Transverse colon (tissue), 4 donors: ENCODE measurements around the gene UNC5B. TPM values are rescaled to one million over a fixed set of nuclear protein-coding genes. Genes with fewer than 3 reads are reported as not detected.

Source experiments
- DNase-seq: peaks from one replicate; pipeline ENCODE4 v3.0.0-alpha.2; 2019
- H3K27ac ChIP-seq, 4 donors: fragments of 200-600 bp; sonication (generic); 2 replicates each; pipeline ENCODE4 v1.5.1; 2016 to 2018; ENCODE audit warnings: inconsistent platforms in 4 of 4
- H3K27me3 ChIP-seq: fragments of 200-600 bp; sonication (generic); 2 replicates; pipeline ENCODE4 v1.5.1; 2017; ENCODE audit warnings: inconsistent platforms
- H3K36me3 ChIP-seq, 4 donors: fragments of 200-600 bp; sonication (generic); 2 replicates each; pipeline ENCODE4 v1.5.1; 2017 to 2019; ENCODE audit warnings: inconsistent platforms in 4 of 4
- H3K4me1 ChIP-seq, 4 donors: fragments of 200-600 bp; sonication (generic); 2 replicates each; pipeline ENCODE4 v1.5.1; 2017 to 2020; ENCODE audit warnings: inconsistent platforms in 4 of 4
- H3K4me3 ChIP-seq, 4 donors: fragments of 200-600 bp; sonication (generic); 1 replicate in 1 of 4; 2 replicates in 3 of 4; pipeline versions ENCODE4 v1.5.1 to v1.6.1; 2017 to 2019; ENCODE audit warnings: inconsistent platforms in 4 of 4
- H3K9me3 ChIP-seq, 2 donors: fragments of 200-600 bp; sonication (generic); 2 replicates each; pipeline ENCODE4 v1.5.1; 2017 to 2019; ENCODE audit warnings: inconsistent platforms in 2 of 2
- EP300 ChIP-seq: sonication (generic); formaldehyde crosslinking; IDR thresholded peaks from one replicate; pipeline ENCODE4 v1.6.1; 2017; ENCODE audit warnings: antibody characterized with exemption, low read depth
- POLR2A ChIP-seq: fragments of 450-650 bp; IDR thresholded peaks from one replicate; pipeline ENCODE4 v1.6.1; 2016; ENCODE audit warnings: antibody characterized with exemption, mild to moderate bottlenecking, moderate library complexity
- POLR2AphosphoS5 ChIP-seq, 3 donors: sonication (generic); formaldehyde crosslinking; IDR thresholded peaks; one replicate each; pipeline ENCODE4 v1.6.1; 2016; ENCODE audit warnings: antibody characterized with exemption in 3 of 3
- WGBS, 2 donors: methylation state at CpG; one replicate each; pipeline ENCODE4 v1.1.5; 2018; ENCODE audit warnings: low coverage in 1 of 2; 5-methylcytosine and 5-hydroxymethylcytosine counted together
- in situ Hi-C, 4 donors: fragments of 200-750 bp; cut with MboI; loops; one replicate each; pipeline versions ENCODE4 v1.15.0 to v1.15.1; 2017; ENCODE audit warnings: low sequenced_read_pairs in 3 of 4, low pct_ligation_motif_present in 1 of 4, low pct_unique_long_range_greater_than_20kb in 1 of 4
- intact Hi-C: fragments of 100-400 bp; cut with DNase I; formaldehyde crosslinking; loops from one replicate; pipeline ENCODE4 v1.15.1; 2023; ENCODE audit warnings: low total_unique reads
- total RNA-seq, 4 donors: library from RNA; depleted of rRNA; stranded (reverse); fragments of >200 nt; gene quantifications; one replicate each; pipeline ENCODE4 v1.1.0, GENCODE V29; 2016
- TF ChIP-seq, protein P1 (sequence below), 5 experiments: fragments of 200-600 bp in 3 of 5; fragments of 450-650 bp in 2 of 5; sonication (generic) in 3 of 5; IDR thresholded peaks; 1 replicate in 2 of 5; 2 replicates in 3 of 5; pipeline ENCODE4 v1.5.1; 2016 to 2017; ENCODE audit warnings: antibody characterized with exemption in 5 of 5, inconsistent platforms in 3 of 5, mild to moderate bottlenecking in 2 of 5, moderate library complexity in 1 of 5

UNC5B gene
- total RNA-seq, 4 donors from 2014 or later: 12.3 to 74.1 (median 41.2) TPM

DNA sequence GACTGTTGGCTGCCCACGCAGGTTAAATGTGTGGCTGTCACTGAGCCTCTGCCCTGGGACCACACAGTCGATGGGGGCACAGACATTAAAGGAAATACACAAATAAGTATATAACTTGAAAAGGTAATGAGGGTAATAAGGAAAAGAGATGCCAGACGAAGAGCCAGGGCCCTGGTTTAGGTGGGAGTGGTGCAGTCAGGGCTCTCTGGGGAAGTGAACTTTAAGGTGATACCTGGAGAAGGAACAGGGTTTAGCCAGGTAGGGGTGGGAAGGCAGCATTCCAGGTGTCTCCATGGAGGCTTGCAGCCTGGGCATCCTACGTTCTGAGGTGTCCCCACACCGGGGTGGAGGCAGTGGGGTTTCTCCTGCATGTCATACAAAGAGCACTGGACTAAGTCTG lies 50.4 kb downstream of the UNC5B start:
- Histone ChIP-seq H3K27ac (peak overlapping the region; percentile 39 to 78 (median 61)), H3K4me1 (peaks cover 34 to 67% (median 55%) of the 10 kb centered on the region in 4 donors)

DNA sequence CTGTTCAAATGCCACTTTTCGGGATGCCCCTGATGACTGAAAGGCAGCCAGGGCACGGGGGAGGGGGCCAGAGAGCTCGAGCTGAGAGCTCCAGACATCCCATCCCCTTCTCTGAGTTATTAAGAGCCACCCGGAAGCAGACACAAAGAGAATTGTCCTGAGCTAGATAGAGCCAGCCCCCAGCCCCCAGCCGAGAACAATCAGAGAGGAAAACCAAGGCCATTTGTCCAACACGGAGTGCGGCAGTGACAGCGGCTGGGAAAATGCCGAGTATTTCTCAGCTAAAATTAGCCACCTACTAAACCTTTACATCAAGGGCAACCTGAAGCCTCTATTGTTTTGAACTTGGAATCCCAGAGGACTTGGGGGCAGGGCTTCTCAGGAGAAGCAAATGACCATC lies 51.0 kb downstream of the UNC5B start:
- H3K27ac ChIP-seq: peak overlapping the region; percentile 39 to 78 (median 61)
- no peak for TF ChIP-seq EP300
- no peak for TF ChIP-seq POLR2A
- TF ChIP-seq POLR2AphosphoS5 (IDR thresholded peaks at IDR 0.05): no peak
- TF ChIP-seq, protein P1, sequence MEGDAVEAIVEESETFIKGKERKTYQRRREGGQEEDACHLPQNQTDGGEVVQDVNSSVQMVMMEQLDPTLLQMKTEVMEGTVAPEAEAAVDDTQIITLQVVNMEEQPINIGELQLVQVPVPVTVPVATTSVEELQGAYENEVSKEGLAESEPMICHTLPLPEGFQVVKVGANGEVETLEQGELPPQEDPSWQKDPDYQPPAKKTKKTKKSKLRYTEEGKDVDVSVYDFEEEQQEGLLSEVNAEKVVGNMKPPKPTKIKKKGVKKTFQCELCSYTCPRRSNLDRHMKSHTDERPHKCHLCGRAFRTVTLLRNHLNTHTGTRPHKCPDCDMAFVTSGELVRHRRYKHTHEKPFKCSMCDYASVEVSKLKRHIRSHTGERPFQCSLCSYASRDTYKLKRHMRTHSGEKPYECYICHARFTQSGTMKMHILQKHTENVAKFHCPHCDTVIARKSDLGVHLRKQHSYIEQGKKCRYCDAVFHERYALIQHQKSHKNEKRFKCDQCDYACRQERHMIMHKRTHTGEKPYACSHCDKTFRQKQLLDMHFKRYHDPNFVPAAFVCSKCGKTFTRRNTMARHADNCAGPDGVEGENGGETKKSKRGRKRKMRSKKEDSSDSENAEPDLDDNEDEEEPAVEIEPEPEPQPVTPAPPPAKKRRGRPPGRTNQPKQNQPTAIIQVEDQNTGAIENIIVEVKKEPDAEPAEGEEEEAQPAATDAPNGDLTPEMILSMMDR (IDR thresholded peaks at IDR 0.05): no peak
- H3K27me3 ChIP-seq: no peaks in the 10 kb centered on the region
- H3K4me1 ChIP-seq: peaks cover 34 to 62% (median 52%) of the 10 kb centered on the region in 4 donors
- H3K9me3 ChIP-seq: no peaks in the 10 kb centered on the region
- in situ Hi-C loops (no loop called here), intact Hi-C loops (no loop called here)
- no peak for DNase-seq
- 80% methylated on average over 9 of the region's 9 CpGs; no CpG with 5 or more reads in 1 of the 2 donors for WGBS, 2 donors
- H3K36me3 ChIP-seq: no peaks in the 10 kb centered on the region
- no peak overlapping the region for H3K4me3 ChIP-seq

More for the DNA sequence above, 50.4 kb downstream of the UNC5B start:
- TF ChIP-seq, protein P1 (IDR thresholded peaks at IDR 0.05): no peak
- TF ChIP-seq POLR2AphosphoS5 (IDR thresholded peaks at IDR 0.05) (no peak), POLR2A (no peak), EP300 (no peak)
- 35% methylated on average over 3 to 5 of the region's 5 CpGs for WGBS, 2 donors
- Histone ChIP-seq H3K36me3 (no peaks in the 10 kb centered on the region), H3K27me3 (no peaks in the 10 kb centered on the region), H3K9me3 (no peaks in the 10 kb centered on the region), H3K4me3 (no peak overlapping the region)
- peak; percentile 57 for DNase-seq
- in situ Hi-C loops: no loop called here
- intact Hi-C loops: no loop called here

DNA sequence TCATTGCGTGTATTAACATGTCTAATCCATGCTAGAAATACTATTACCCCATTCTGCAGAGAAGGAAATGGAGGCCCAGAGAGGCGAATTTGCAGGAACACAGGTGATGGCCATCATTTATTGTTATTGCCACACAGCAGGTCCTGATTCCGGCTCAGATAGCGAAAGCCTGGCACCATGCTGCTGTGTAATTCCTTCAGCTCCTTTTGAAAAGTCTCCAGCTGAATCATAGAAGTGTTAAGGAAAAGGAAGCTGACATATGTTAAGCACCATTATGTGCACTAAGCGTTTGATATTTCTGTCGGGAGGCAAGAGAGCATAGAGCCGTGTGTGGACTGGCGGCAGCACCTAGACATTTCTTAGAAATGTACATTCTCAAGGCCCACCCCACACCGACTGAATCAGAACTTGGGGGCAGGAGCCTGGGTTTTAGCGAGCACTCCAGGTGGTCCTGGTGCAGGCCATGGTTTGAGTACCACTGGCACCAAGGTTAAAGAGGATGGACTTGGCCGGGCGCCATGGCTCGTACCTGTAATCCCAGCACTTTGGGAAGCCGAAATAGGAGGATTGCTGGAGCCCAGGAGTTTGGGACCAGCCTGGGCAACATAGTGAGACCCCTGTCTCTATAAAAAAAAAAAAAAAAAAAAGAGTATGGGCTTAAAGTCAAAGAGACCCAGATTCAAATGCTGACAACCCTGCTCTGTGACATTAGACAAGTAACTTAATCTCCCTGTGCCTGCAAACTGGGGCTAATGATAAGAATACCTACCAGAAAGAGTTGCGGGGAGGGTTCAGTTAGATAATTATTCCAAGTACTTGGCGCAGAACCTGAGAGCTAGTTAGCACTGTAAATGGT lies 52.2 kb downstream of the UNC5B start:
- no peaks in the 10 kb centered on the region for H3K27me3 ChIP-seq
- H3K4me3 ChIP-seq: no peak overlapping the region
- no peaks in the 10 kb centered on the region for H3K9me3 ChIP-seq
- H3K36me3 ChIP-seq: no peaks in the 10 kb centered on the region
- WGBS, 2 donors: 81 to 82% methylated on average over 8 to 16 of the region's 16 CpGs
- H3K27ac ChIP-seq: peak overlapping the region in 1 of 4 donors; percentile 76
- TF ChIP-seq, protein P1 (IDR thresholded peaks at IDR 0.05): no peak
- TF ChIP-seq EP300: no peak
- no peak for TF ChIP-seq POLR2A
- TF ChIP-seq POLR2AphosphoS5 (IDR thresholded peaks at IDR 0.05): no peak
- no peak for DNase-seq
- H3K4me1 ChIP-seq: peaks cover 36 to 59% (median 48%) of the 10 kb centered on the region in 4 donors
- intact Hi-C loops: no loop called here
- in situ Hi-C loops: no loop called here

DNA sequence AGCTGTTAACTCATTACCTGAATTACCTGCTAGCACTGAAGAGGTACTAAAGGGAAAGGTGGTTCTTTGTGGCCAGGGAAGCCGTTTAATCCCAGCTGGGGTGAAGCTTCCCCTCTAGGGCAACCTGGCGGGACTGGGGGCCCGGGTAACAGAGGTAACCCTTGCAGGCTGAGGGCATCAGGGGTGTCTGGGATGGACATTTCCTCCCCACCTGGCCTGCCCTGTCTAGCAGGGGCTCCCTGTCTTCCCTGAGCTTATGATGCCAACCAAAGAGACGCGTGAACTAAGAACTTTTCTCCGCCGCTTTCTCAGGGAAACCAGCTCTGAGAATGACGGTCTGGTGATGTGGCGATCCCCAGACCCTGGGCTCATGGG lies 52.8 kb downstream of the UNC5B start:
- H3K4me1 ChIP-seq: peaks cover 36 to 55% (median 43%) of the 10 kb centered on the region in 4 donors
- whole genome bisulfite sequencing, 2 donors: 89% methylated on average over 9 of the region's 9 CpGs; no CpG with 5 or more reads in 1 of the 2 donors

More for the DNA sequence above, 52.8 kb downstream of the UNC5B start:
- Histone ChIP-seq H3K27me3 (no peaks in the 10 kb centered on the region), H3K4me3 (no peak overlapping the region), H3K9me3 (no peaks in the 10 kb centered on the region), H3K36me3 (no peaks in the 10 kb centered on the region), H3K27ac (peak overlapping the region in 2 of 4 donors; percentile 54 to 76)
- DNase-seq: no peak
- TF ChIP-seq POLR2A (no peak), EP300 (no peak), POLR2AphosphoS5 (IDR thresholded peaks at IDR 0.05) (no peak)
- TF ChIP-seq, protein P1 (IDR thresholded peaks at IDR 0.05): no peak
- in situ Hi-C loops: no loop called here
- intact Hi-C loops: no loop called here
